AG04449 (cell line): ENCODE data around the gene PLCB3.
"Not testable (repeated sequence)": the region's sequence is repeated elsewhere in the genome, so short reads cannot be mapped to it uniquely, and the experiment has no call there.

ENCODE experiments used
- CTCF ChIA-PET: fragments of 350-600 bp; formaldehyde crosslinking; extraction: SDS; loops from one replicate; lab custom pipeline; 2021; ENCODE audit warnings: antibody characterized with exemption; lab: Yijun Ruan, JAX
- POLR2A ChIA-PET: fragments of 400-600, 350-600 bp; formaldehyde crosslinking; extraction: SDS; loops from one replicate; lab custom pipeline; 2020; ENCODE audit warnings: antibody characterized with exemption, inconsistent platforms; lab: Yijun Ruan, JAX
- DNase-seq: peaks from one replicate; pipeline ENCODE4 v3.0.0-alpha.2; 2010; ENCODE audit warnings: low read depth, low spot score
- H3K4me3 ChIP-seq: 2 replicates; pipeline ENCODE4 v1.5.1; 2011; ENCODE audit warnings: low read depth, mild to moderate bottlenecking, control low read depth, low read length
- CTCF ChIP-seq: IDR thresholded peaks from one replicate; pipeline ENCODE4 v1.5.1; 2011; ENCODE audit warnings: mild to moderate bottlenecking, moderate library complexity, low read length, control low read depth, inconsistent platforms; ENCODE audit not compliant: insufficient read depth; ENCODE audit errors: missing control alignments

Gene PLCB3

GRCh38 chr11:64305691-64306562 is 54.6 kb downstream of the PLCB3 start:
- CTCF ChIA-PET = interaction anchor here (5.8 to 8.2 kb wide), 3 partner anchors 10 to 59 kb away, joined by 111 to 139 read pairs (median 127); partner anchors contain the start of genes PLCB3, PPP1R14B, PRDX5 and TRMT112
- peak; percentile 8 for TF ChIP-seq CTCF
- DNase-seq = no peak
- peak overlapping the region; percentile 71 for H3K4me3 ChIP-seq
- POLR2A ChIA-PET = interaction anchor here (1.0 to 2.0 kb wide), 4 partner anchors 12 to 120 kb away, joined by 3 to 12 read pairs (median 6); partner anchors contain the start of genes PRDX5, STIP1 and TRMT112

GRCh38 chr11:64306563-64306875 is 55.2 kb downstream of the PLCB3 start:
- peak overlapping the region; percentile 71 for H3K4me3 ChIP-seq
- CTCF ChIA-PET = interaction anchor here (7.1 to 8.2 kb wide), 2 partner anchors 9 to 46 kb away, joined by 111 to 127 read pairs; partner anchors contain the start of genes PRDX5 and TRMT112
- POLR2A ChIA-PET = interaction anchor here (1.0 kb wide), 1 partner anchor 11 kb away, joined by 5 read pairs; the partner anchor contains the start of genes PRDX5 and TRMT112
- DNase-seq = no peak
- TF ChIP-seq CTCF = no peak

- H3K4me3 ChIP-seq = peak overlapping the region; percentile 71
- no peak for DNase-seq
- ChIA-PET POLR2A (interaction anchor here (1.0 kb wide), 1 partner anchor 10 kb away, joined by 5 read pairs; the partner anchor contains the start of genes PRDX5 and TRMT112), CTCF (interaction anchor here (7.1 to 8.2 kb wide), 2 partner anchors 9 to 46 kb away, joined by 111 to 127 read pairs; partner anchors contain the start of genes PRDX5 and TRMT112)
- TF ChIP-seq CTCF = no peak
Measured at GRCh38 chr11:64306876-64307622, 55.7 kb downstream of the PLCB3 start.

- DNase-seq, H3K4me3 ChIP-seq, POLR2A ChIA-PET: not testable (repeated sequence)
- CTCF ChIA-PET = interaction anchor here (0.7 to 8.2 kb wide), 3 partner anchors 8 to 47 kb away, joined by 3 to 111 read pairs (median 4); partner anchors contain the start of genes PRDX5 and TRMT112
Measured at GRCh38 chr11:64307795-64308194, 56.5 kb downstream of the PLCB3 start.

GRCh38 chr11:64312947-64313346 is 61.6 kb downstream of the PLCB3 start:
- no peak for TF ChIP-seq CTCF
- POLR2A ChIA-PET = no interaction called here
- DNase-seq = no peak
- CTCF ChIA-PET = interaction anchor here (1.1 to 10.4 kb wide), 3 partner anchors 9 to 43 kb away, joined by 3 to 111 read pairs (median 8); partner anchors contain the start of genes CATSPERZ and ESRRA
- no peak overlapping the region for H3K4me3 ChIP-seq

GRCh38 chr11:64313491-64314145 is 62.3 kb downstream of the PLCB3 start:
- POLR2A ChIA-PET = no interaction called here
- H3K4me3 ChIP-seq = no peak overlapping the region
- DNase-seq = no peak
- TF ChIP-seq CTCF = no peak
- CTCF ChIA-PET = interaction anchor here (1.8 to 10.4 kb wide), 2 partner anchors 9 to 42 kb away, joined by 8 to 111 read pairs; partner anchors contain the start of genes CATSPERZ and ESRRA
